WERI-Rb-1 (cell line): ENCODE results near the gene NAALADL1.
"Not testable (repeated sequence)": the region's sequence is repeated elsewhere in the genome, so short reads cannot be mapped to it uniquely, and the experiment has no call there.

Source experiments
- DNase-seq: peaks from one replicate; pipeline ENCODE4 v3.0.0-alpha.2; 2020
- H3K27ac ChIP-seq: fragments of 250-450 bp; sonication (Bioruptor Pico); 2 replicates; pipeline ENCODE4 v1.5.1; 2020; ENCODE audit warnings: mild to moderate bottlenecking, moderate library complexity
- H3K27me3 ChIP-seq: fragments of 250-450 bp; sonication (Bioruptor Pico); 2 replicates; pipeline ENCODE4 v1.5.1; 2021; ENCODE audit warnings: mild to moderate bottlenecking, low read depth, moderate library complexity; ENCODE audit not compliant: insufficient read depth, severe bottlenecking
- H3K36me3 ChIP-seq: fragments of 250-450 bp; sonication (Bioruptor Pico); 2 replicates; pipeline ENCODE4 v1.5.1; 2020; ENCODE audit warnings: mild to moderate bottlenecking, moderate library complexity
- H3K4me3 ChIP-seq: 2 replicates; pipeline ENCODE4 v1.5.1; 2011; ENCODE audit warnings: low read depth, mild to moderate bottlenecking, control low read depth, low read length
- H3K9me3 ChIP-seq: fragments of 250-450 bp; sonication (Bioruptor Pico); 2 replicates; pipeline ENCODE4 v1.5.1; 2021; ENCODE audit warnings: mild to moderate bottlenecking, moderate library complexity; ENCODE audit not compliant: severe bottlenecking
- CTCF ChIP-seq: IDR thresholded peaks from 2 replicates; pipeline ENCODE4 v1.5.1; 2011; ENCODE audit warnings: low read depth, mild to moderate bottlenecking, control low read depth, inconsistent platforms, low read length

NAALADL1 gene

GRCh38 chr11:65035579-65035978 is 22.8 kb downstream of the NAALADL1 start:
- Histone ChIP-seq H3K27me3 (no peaks in the 10 kb centered on the region), H3K9me3 (no peaks in the 10 kb centered on the region), H3K27ac (no peak overlapping the region), H3K36me3 (peaks cover 45% of the 10 kb centered on the region), H3K4me3 (no peak overlapping the region)
- no peak for DNase-seq
- no peak for TF ChIP-seq CTCF

- TF ChIP-seq CTCF: no peak
- H3K36me3 ChIP-seq: peaks cover 40% of the 10 kb centered on the region
These were observed 23.9 kb downstream of the NAALADL1 start for GRCh38 chr11:65034423-65034822.

GRCh38 chr11:65032216-65032615 is 26.1 kb downstream of the NAALADL1 start:
- H3K27ac ChIP-seq: no peak overlapping the region
- peaks cover 34% of the 10 kb centered on the region for H3K36me3 ChIP-seq
- H3K27me3 ChIP-seq: no peaks in the 10 kb centered on the region
- H3K9me3 ChIP-seq: no peaks in the 10 kb centered on the region
- no peak for TF ChIP-seq CTCF
- no peak for DNase-seq
- no peak overlapping the region for H3K4me3 ChIP-seq

More at GRCh38 chr11:65034423-65034822, 23.9 kb downstream of the NAALADL1 start:
- Histone ChIP-seq H3K27ac (no peak overlapping the region), H3K27me3 (no peaks in the 10 kb centered on the region), H3K9me3 (no peaks in the 10 kb centered on the region), H3K4me3 (no peak overlapping the region)
- DNase-seq: no peak

GRCh38 chr11:65027213-65028067 is 30.9 kb downstream of the NAALADL1 start, which contains the start of gene SNX15:
Gene SNX15 (plus strand): TSS chr11:65027439. CDS start chr11:65027538, 99 bp downstream.
- peak; percentile 95 for DNase-seq
- Histone ChIP-seq H3K27ac (peak within 1 kb of the TSS; percentile 95), H3K36me3 (peaks cover 6% of the 10 kb centered on the region), H3K4me3 (peak within 1 kb of the TSS; percentile 67), H3K9me3 (no peaks in the 10 kb centered on the region), H3K27me3 (no peaks in the 10 kb centered on the region)
- TF ChIP-seq CTCF: peak; percentile 36

- no peaks in the 10 kb centered on the region for H3K27me3 ChIP-seq
- no peak for TF ChIP-seq CTCF
- peaks cover 6% of the 10 kb centered on the region for H3K36me3 ChIP-seq
- H3K9me3 ChIP-seq: no peaks in the 10 kb centered on the region
- DNase-seq: no peak
- peak overlapping the region; percentile 67 for H3K4me3 ChIP-seq
- peak overlapping the region; percentile 95 for H3K27ac ChIP-seq
These were observed 31.5 kb downstream of the NAALADL1 start for GRCh38 chr11:65026810-65027209.

GRCh38 chr11:65023502-65023901 is 34.9 kb downstream of the NAALADL1 start:
- peaks cover 10% of the 10 kb centered on the region for H3K36me3 ChIP-seq
- H3K27me3 ChIP-seq, H3K9me3 ChIP-seq, DNase-seq, H3K4me3 ChIP-seq, H3K27ac ChIP-seq: not testable (repeated sequence)
